Heart left ventricle (tissue), 16 donors: ENCODE measurements around the gene KRT4. TPM values are rescaled to one million over a fixed set of nuclear protein-coding genes. Genes with fewer than 3 reads are reported as not detected.

Source experiments
- ATAC-seq, 4 donors: fragments of 200-7000 bp; cut with Tn5 transposase; one replicate each; pipeline ENCODE4 v1.9.1; 2020 to 2022; ENCODE audit warnings: moderate library complexity in 4 of 4, mild to moderate bottlenecking in 3 of 4, moderate number of reproducible peaks in 1 of 4
- DNase-seq, 5 donors: peaks; one replicate each; pipeline ENCODE4 v3.0.0-alpha.2; 2020
- H3K27ac ChIP-seq, 12 donors: fragments of 200-600 bp; sonication (generic) in 4 of 12; one replicate each; pipeline versions ENCODE4 v1.5.0 to v1.8.0; 2016 to 2022; ENCODE audit warnings: mild to moderate bottlenecking in 2 of 12
- H3K27me3 ChIP-seq, 9 donors: fragments of 200-600 bp; sonication (generic) in 2 of 9; one replicate each; pipeline versions ENCODE4 v1.5.1 to v1.8.0; 2016 to 2022; ENCODE audit warnings: mild to moderate bottlenecking in 3 of 9
- H3K36me3 ChIP-seq, 9 donors: fragments of 200-600 bp; sonication (generic) in 2 of 9; one replicate each; pipeline versions ENCODE4 v1.5.0 to v1.8.0; 2018 to 2022; ENCODE audit warnings: mild to moderate bottlenecking in 2 of 9
- H3K4me1 ChIP-seq, 12 donors: fragments of 200-600 bp; sonication (generic) in 4 of 12; one replicate each; pipeline versions ENCODE4 v1.5.0 to v1.8.0; 2016 to 2022; ENCODE audit warnings: mild to moderate bottlenecking in 3 of 12
- H3K4me3 ChIP-seq, 12 donors: fragments of 200-600 bp; sonication (generic) in 4 of 12; one replicate each; pipeline versions ENCODE4 v1.5.0 to v1.8.0; 2017 to 2022; ENCODE audit warnings: mild to moderate bottlenecking in 9 of 12, moderate library complexity in 4 of 12
- H3K9me3 ChIP-seq, 12 donors: fragments of 200-600 bp; sonication (generic) in 4 of 12; one replicate each; pipeline versions ENCODE4 v1.5.0 to v1.8.0; 2016 to 2022; ENCODE audit warnings: mild to moderate bottlenecking in 1 of 12
- POLR2A ChIP-seq, 2 donors: fragments of 450-650 bp; IDR thresholded peaks; one replicate each; pipeline ENCODE4 v1.6.1; 2017; ENCODE audit warnings: antibody characterized with exemption in 2 of 2, mild to moderate bottlenecking in 2 of 2, moderate library complexity in 2 of 2
- WGBS, 4 donors: extraction: QIAGEN DNeasy Blood & Tissue Kit in 2 of 4; methylation state at CpG; one replicate each; pipeline versions ENCODE4 v1.1.5 to v1.1.7; 2013 to 2018; 5-methylcytosine and 5-hydroxymethylcytosine counted together
- intact Hi-C, 10 donors: fragments of 100-400 bp; cut with DNase I; formaldehyde crosslinking; loops; one replicate each; pipeline versions ENCODE4 v1.11.1 to v1.14.2; 2022
- polyA plus RNA-seq, 2 donors: library from polyadenylated mRNA; stranded (reverse); fragments of 200-250 nt; gene quantifications; one replicate each; pipeline ENCODE4 v1.2.3, GENCODE V29; 2013
- total RNA-seq, 9 donors: library from RNA; depleted of rRNA in 2 of 9; stranded (reverse); fragments of >200 nt in 2 of 9; fragmentation: NEBNext Ultra II Directional in 3 of 9; extraction: Animal tissue kit (Norgen Biotek cat#: 25700) in 3 of 9; gene quantifications; one replicate each; pipeline versions ENCODE4 v1.1.0 to v1.2.4, GENCODE V29; 2016 to 2023
- TF ChIP-seq, protein P1 (sequence below), 12 donors: fragments of 200-600 bp; sonication (generic) in 4 of 12; IDR thresholded peaks; one replicate each; pipeline versions ENCODE4 v1.5.0 to v1.8.0; 2018 to 2022; ENCODE audit warnings: antibody characterized with exemption in 12 of 12, mild to moderate bottlenecking in 5 of 12
- donor health status: ischemic (EF 13 %, LVEDD 7.1; RV severe dilation, severe dysfunction).
- donor health status: healthy with polysubstance abuse.
- donor health status: DM: no; HTN: yes; CAD: no.
- donor health status: DM: no; HTN: no; CAD: no.
- donor health status: ischemic (EF 25% LVEDD 6.9; RV normal size, moderate dysfunction).
- donor health status: ischemic (EF 25% LVEDD 5.7; RV mildly dilated, moderate dysfunction).
- donor health status: healthy.
- donor health status: DM: yes; HTN: yes; CAD: no.
- donor health status: ischemic (EF 35%, LVEDD 5.7; RV mildly dilated, moderate dysfunction).
- donor health status: nonischemic (EF 11% LVEDD 7.7; RV severe dilation, severe dysfunction).
- donor health status: DM: yes; HTN: yes; CAD: no.
- donor health status: PGD.
- donor health status: ischemic (EF 29% LVEDD 5.4; RV normal size, mild dysfunction).
- donor health status: nonischemic (EF 23%, LVEDD 6.1; RV moderate dilation, normal function).

The KRT4 gene
- total and polyA plus RNA-seq, 11 donors, result 0.51 TPM; not detected in 10

DNA sequence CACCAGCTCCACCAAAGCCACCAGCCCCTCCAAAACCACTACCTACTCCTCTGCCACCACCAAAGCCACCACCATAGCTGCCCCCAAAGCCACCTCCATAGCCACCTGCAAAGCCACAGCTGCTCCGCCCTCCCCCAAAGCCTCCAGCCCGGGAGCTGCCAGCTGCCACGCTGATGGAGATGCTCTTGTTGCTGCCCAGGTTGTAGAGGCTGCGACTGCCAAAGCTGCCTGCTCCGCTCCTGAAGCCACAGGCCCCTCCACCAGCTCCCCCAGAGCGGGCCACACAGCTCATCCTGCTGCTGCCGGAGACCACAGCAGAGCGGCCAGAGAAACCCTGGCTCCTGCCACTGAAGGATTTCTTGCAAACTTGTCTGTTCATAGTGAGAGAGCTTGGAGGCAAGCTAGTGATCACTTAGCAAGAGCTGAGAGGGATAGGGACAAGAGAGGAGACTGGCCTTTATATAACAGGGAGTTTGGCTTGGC lies 37.0 kb downstream of the KRT4 start, which contains the start of gene KRT76:
Gene KRT76, minus strand, starts transcription at position 433 of the 483 bp plus-strand sequence. Its CDS starts 54 bp downstream, at position 379.
- 82 to 97% (median 89%) methylated on average over 5 to 8 of the region's 8 CpGs for WGBS, 4 donors
- Histone ChIP-seq H3K4me1 (no peaks in the 10 kb centered on the region), H3K27ac (no peak within 1 kb of the TSS), H3K4me3 (no peak within 1 kb of the TSS), H3K27me3 (peaks cover 0 to 27% (median 0%) of the 10 kb centered on the region in 9 donors), H3K9me3 (no peaks in the 10 kb centered on the region), H3K36me3 (no peaks in the 10 kb centered on the region)
- no peak for ATAC-seq
- DNase-seq, result no peak
- TF ChIP-seq, protein P1, sequence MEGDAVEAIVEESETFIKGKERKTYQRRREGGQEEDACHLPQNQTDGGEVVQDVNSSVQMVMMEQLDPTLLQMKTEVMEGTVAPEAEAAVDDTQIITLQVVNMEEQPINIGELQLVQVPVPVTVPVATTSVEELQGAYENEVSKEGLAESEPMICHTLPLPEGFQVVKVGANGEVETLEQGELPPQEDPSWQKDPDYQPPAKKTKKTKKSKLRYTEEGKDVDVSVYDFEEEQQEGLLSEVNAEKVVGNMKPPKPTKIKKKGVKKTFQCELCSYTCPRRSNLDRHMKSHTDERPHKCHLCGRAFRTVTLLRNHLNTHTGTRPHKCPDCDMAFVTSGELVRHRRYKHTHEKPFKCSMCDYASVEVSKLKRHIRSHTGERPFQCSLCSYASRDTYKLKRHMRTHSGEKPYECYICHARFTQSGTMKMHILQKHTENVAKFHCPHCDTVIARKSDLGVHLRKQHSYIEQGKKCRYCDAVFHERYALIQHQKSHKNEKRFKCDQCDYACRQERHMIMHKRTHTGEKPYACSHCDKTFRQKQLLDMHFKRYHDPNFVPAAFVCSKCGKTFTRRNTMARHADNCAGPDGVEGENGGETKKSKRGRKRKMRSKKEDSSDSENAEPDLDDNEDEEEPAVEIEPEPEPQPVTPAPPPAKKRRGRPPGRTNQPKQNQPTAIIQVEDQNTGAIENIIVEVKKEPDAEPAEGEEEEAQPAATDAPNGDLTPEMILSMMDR (IDR thresholded peaks at IDR 0.05), result no peak
- TF ChIP-seq POLR2A (IDR thresholded peaks at IDR 0.05), result no peak
- intact Hi-C loops, result no loop called here

DNA sequence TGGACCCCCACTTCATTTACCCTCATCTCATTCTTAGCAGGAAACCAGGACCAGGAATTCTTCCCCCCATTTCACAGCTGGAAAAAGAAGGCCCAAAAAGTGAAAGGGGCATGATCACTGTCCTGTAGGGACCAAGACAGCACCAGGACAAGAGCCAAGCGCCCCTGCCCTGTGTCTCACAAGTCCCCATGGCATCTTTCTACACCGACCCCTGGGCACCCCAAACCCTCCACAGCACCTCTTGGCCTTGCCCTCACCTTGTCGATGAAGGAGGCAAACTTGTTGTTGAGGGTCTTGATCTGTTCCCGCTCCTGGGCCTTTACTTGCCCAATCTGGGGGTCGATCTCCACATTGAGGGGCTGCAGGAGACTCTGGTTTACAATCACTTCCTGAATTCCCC lies 37.5 kb downstream of the KRT4 start:
- TF ChIP-seq, protein P1 (IDR thresholded peaks at IDR 0.05), result no peak
- no peak for TF ChIP-seq POLR2A (IDR thresholded peaks at IDR 0.05)
- intact Hi-C loops, result no loop called here
- Histone ChIP-seq H3K4me1 (no peaks in the 10 kb centered on the region), H3K27me3 (peaks cover 0 to 23% (median 0%) of the 10 kb centered on the region in 9 donors), H3K4me3 (no peak overlapping the region), H3K36me3 (no peaks in the 10 kb centered on the region), H3K27ac (no peak overlapping the region), H3K9me3 (no peaks in the 10 kb centered on the region)
- WGBS, 4 donors, result 77 to 84% (median 82%) methylated on average over 5 of the region's 5 CpGs
- DNase-seq, result no peak
- ATAC-seq, result no peak

DNA sequence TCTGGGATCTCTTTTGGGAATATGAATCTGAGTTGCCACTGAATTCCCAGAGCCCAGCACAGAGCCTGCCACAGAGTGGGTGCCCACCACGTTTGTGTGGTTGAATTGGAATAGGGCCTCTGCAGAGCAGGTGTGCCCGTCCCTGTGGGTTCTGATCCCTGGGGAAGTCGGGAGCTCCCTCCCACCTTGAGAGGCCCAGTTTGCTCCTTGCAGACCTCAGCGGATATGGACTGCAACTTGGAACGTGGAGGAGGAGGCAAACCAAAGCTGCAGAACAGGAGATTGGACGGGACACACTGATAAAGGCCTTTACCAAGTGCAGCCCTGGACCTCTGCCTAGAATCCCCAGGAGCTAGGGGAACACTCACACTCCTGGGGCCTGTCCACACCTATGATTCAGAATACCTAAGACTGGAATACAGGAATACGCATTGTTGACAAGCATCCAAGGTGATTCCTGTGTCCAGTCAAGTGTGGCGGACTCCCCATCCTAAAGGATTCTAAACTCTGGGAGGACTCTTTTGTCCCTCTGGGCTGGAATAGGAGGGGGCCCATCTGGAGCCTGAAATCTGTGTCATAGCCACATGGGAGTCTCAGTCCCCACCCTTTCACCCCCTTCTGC lies 39.2 kb downstream of the KRT4 start:
- TF ChIP-seq, protein P1 (IDR thresholded peaks at IDR 0.05), result no peak
- peaks cover 0 to 15% (median 0%) of the 10 kb centered on the region in 9 donors for H3K27me3 ChIP-seq
- H3K36me3 ChIP-seq, result no peaks in the 10 kb centered on the region
- no peaks in the 10 kb centered on the region for H3K9me3 ChIP-seq
- no peak overlapping the region for H3K4me3 ChIP-seq
- intact Hi-C loops, result no loop called here
- WGBS, 4 donors, result 51 to 78% (median 61%) methylated on average over 3 to 8 of the region's 8 CpGs
- ATAC-seq (peak in 1 of 4 donors; percentile 34), DNase-seq (no peak)
- H3K27ac ChIP-seq, result no peak overlapping the region
- H3K4me1 ChIP-seq, result no peaks in the 10 kb centered on the region

DNA sequence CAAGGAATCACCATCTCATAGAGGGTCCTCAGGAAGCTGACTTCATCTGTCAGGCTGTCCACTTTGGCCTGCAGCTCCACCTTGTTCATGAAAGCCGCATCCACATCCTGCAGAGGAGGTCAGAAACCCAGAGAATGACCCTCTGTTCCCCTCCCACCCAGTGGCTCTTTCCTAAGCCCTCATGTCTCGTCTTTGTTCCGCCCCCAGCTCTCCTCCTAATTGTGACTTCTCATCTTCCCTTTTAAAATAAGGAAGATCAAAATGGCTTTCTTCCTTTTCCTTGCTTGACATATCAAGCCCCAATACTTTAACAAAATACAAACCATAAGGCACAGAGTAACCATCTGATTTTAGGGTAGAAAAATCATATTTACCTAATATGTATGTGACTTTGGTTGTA lies 41.1 kb downstream of the KRT4 start:
- Histone ChIP-seq H3K27ac (no peak overlapping the region), H3K9me3 (no peaks in the 10 kb centered on the region), H3K27me3 (peaks cover 0 to 11% (median 0%) of the 10 kb centered on the region in 9 donors), H3K4me1 (no peaks in the 10 kb centered on the region), H3K36me3 (no peaks in the 10 kb centered on the region), H3K4me3 (no peak overlapping the region)
- DNase-seq (no peak), ATAC-seq (no peak)
- 62 to 75% (median 70%) methylated on average over 3 of the region's 3 CpGs for WGBS, 4 donors
- TF ChIP-seq, protein P1 (IDR thresholded peaks at IDR 0.05), result no peak
- TF ChIP-seq POLR2A (IDR thresholded peaks at IDR 0.05), result no peak
- intact Hi-C loops, result no loop called here
